GM19468 (cell line): ENCODE results near the gene DOHH.
"Not testable (repeated sequence)": the region's sequence is repeated elsewhere in the genome, so short reads cannot be mapped to it uniquely, and the experiment has no call there.

Experiments used
- ATAC-seq: cut with Tn5 transposase; IDR thresholded peaks from one replicate; pipeline ENCODE4 v1.9.1; 2021; ENCODE audit warnings: mild to moderate bottlenecking, moderate library complexity, moderate number of reproducible peaks; ENCODE audit not compliant: unreplicated experiment; ENCODE audit errors: extremely low read depth

Gene DOHH

GRCh38 chr19:3535563-3535965, 35.1 kb upstream of the DOHH start:
- no peak for ATAC-seq

GRCh38 chr19:3535235-3535535, 34.7 kb upstream of the DOHH start:
- no peak for ATAC-seq

- no peak for ATAC-seq
Measured at GRCh38 chr19:3534375-3535234, 34.1 kb upstream of the DOHH start.

- no peak for ATAC-seq
Measured at GRCh38 chr19:3533563-3534216, 33.2 kb upstream of the DOHH start.

- no peak for ATAC-seq
Measured at GRCh38 chr19:3533033-3533432, 32.6 kb upstream of the DOHH start.

- ATAC-seq, result no peak
Measured at GRCh38 chr19:3532154-3532786, 31.8 kb upstream of the DOHH start.

GRCh38 chr19:3531716-3532115, 31.2 kb upstream of the DOHH start:
- no peak for ATAC-seq

GRCh38 chr19:3530389-3530788, 29.9 kb upstream of the DOHH start:
- ATAC-seq, result no peak

- not testable (repeated sequence) for ATAC-seq
Measured at GRCh38 chr19:3529299-3529698, 28.8 kb upstream of the DOHH start.

- no peak for ATAC-seq
Measured at GRCh38 chr19:3528539-3529211, 28.2 kb upstream of the DOHH start.

GRCh38 chr19:3528080-3528479, 27.6 kb upstream of the DOHH start:
- no peak for ATAC-seq

- ATAC-seq, result no peak
Measured at GRCh38 chr19:3527238-3527910, 26.9 kb upstream of the DOHH start.

GRCh38 chr19:3526507-3527237, 26.2 kb upstream of the DOHH start:
- ATAC-seq, result no peak

GRCh38 chr19:3524904-3525451, 24.5 kb upstream of the DOHH start:
- ATAC-seq, result no peak

GRCh38 chr19:3524078-3524842, 23.8 kb upstream of the DOHH start:
- ATAC-seq, result no peak

GRCh38 chr19:3523361-3524077, 23.0 kb upstream of the DOHH start:
- no peak for ATAC-seq

- no peak for ATAC-seq
Measured at GRCh38 chr19:3522421-3523360, 22.2 kb upstream of the DOHH start.
